Liver (tissue), 9 donors: ENCODE measurements around the gene CUBN. TPM values are rescaled to one million over a fixed set of nuclear protein-coding genes. Genes with fewer than 3 reads are reported as not detected.

ENCODE experiments used
- DNase-seq: peaks from one replicate; pipeline ENCODE4 v3.0.0-alpha.2; 2017; ENCODE audit warnings: low spot score
- H3K27ac ChIP-seq, 2 donors: one replicate each; pipeline ENCODE4 v1.7.0; 2013; ENCODE audit warnings: inconsistent platforms in 2 of 2, low read length in 2 of 2, control low read depth in 1 of 2, low read depth in 1 of 2, mild to moderate bottlenecking in 1 of 2
- H3K27me3 ChIP-seq, 4 donors: one replicate each; pipeline versions ENCODE4 v1.6.1 to v1.7.0; 2013; ENCODE audit warnings: low read length in 3 of 4, inconsistent platforms in 1 of 4, mild to moderate bottlenecking in 1 of 4, moderate library complexity in 1 of 4; ENCODE audit not compliant: control insufficient read depth in 4 of 4, insufficient read depth in 4 of 4
- H3K36me3 ChIP-seq, 4 donors: one replicate each; pipeline versions ENCODE4 v1.6.1 to v1.7.0; 2013; ENCODE audit warnings: low read length in 3 of 4, mild to moderate bottlenecking in 3 of 4, low read depth in 1 of 4, moderate library complexity in 1 of 4; ENCODE audit not compliant: control insufficient read depth in 4 of 4, insufficient read depth in 3 of 4
- H3K4me1 ChIP-seq, 4 donors: one replicate each; pipeline versions ENCODE4 v1.6.1 to v1.7.0; 2013; ENCODE audit warnings: low read length in 3 of 4, mild to moderate bottlenecking in 3 of 4, moderate library complexity in 1 of 4; ENCODE audit not compliant: control insufficient read depth in 4 of 4, insufficient read depth in 4 of 4
- H3K4me3 ChIP-seq, 3 donors: one replicate each; pipeline versions ENCODE4 v1.6.1 to v1.7.0; 2013; ENCODE audit warnings: low read length in 3 of 3, control low read depth in 1 of 3, low read depth in 1 of 3, mild to moderate bottlenecking in 1 of 3
- H3K9ac ChIP-seq, 2 donors: one replicate each; pipeline ENCODE4 v1.7.0; 2013; ENCODE audit warnings: low read length in 2 of 2, mild to moderate bottlenecking in 2 of 2, moderate library complexity in 2 of 2, control low read depth in 1 of 2, low read depth in 1 of 2
- H3K9me3 ChIP-seq, 4 donors: one replicate each; pipeline versions ENCODE4 v1.6.1 to v1.7.0; 2013; ENCODE audit warnings: low read length in 3 of 4; ENCODE audit not compliant: control insufficient read depth in 4 of 4
- ATF3 ChIP-seq: IDR thresholded peaks from 2 replicates; pipeline ENCODE4 v1.6.1; 2016; ENCODE audit warnings: antibody characterized with exemption
- EGR1 ChIP-seq, 2 donors: IDR thresholded peaks; 2 replicates each; pipeline ENCODE4 v1.6.1; 2016 to 2018; ENCODE audit warnings: antibody characterized with exemption in 2 of 2, low read depth in 2 of 2
- FOXA1 ChIP-seq: IDR thresholded peaks from 2 replicates; pipeline ENCODE4 v1.6.1; 2016; ENCODE audit warnings: antibody characterized with exemption
- FOXA2 ChIP-seq: IDR thresholded peaks from 2 replicates; pipeline ENCODE4 v1.6.1; 2016; ENCODE audit warnings: antibody characterized with exemption
- GABPA ChIP-seq, 2 donors: IDR thresholded peaks in 1 of 2; conservative IDR thresholded peaks in 1 of 2; 2 replicates each; pipeline ENCODE4 v1.6.1; 2016; ENCODE audit warnings: antibody characterized with exemption in 2 of 2, mild to moderate bottlenecking in 1 of 2, moderate library complexity in 1 of 2
- JUND ChIP-seq, 2 donors: IDR thresholded peaks; 2 replicates each; pipeline ENCODE4 v1.6.1; 2016; ENCODE audit warnings: antibody characterized with exemption in 2 of 2
- RAD21 ChIP-seq, 2 donors: IDR thresholded peaks; 2 replicates each; pipeline ENCODE4 v1.6.1; 2016; ENCODE audit warnings: antibody characterized with exemption in 2 of 2, mild to moderate bottlenecking in 2 of 2
- REST ChIP-seq: IDR thresholded peaks from 2 replicates; pipeline ENCODE4 v1.6.1; 2016; ENCODE audit warnings: antibody characterized with exemption, mild to moderate bottlenecking
- RXRA ChIP-seq, 2 donors: IDR thresholded peaks; 2 replicates each; pipeline ENCODE4 v1.6.1; 2017 to 2018; ENCODE audit warnings: antibody characterized with exemption in 2 of 2, mild to moderate bottlenecking in 1 of 2
- SP1 ChIP-seq: IDR thresholded peaks from 2 replicates; pipeline ENCODE4 v1.6.1; 2018; ENCODE audit warnings: antibody characterized with exemption, mild to moderate bottlenecking
- TAF1 ChIP-seq: conservative IDR thresholded peaks from 2 replicates; pipeline ENCODE4 v1.6.1; 2016; ENCODE audit warnings: antibody characterized with exemption, mild to moderate bottlenecking
- YY1 ChIP-seq: IDR thresholded peaks from 2 replicates; pipeline ENCODE4 v1.6.1; 2016; ENCODE audit warnings: antibody characterized with exemption, mild to moderate bottlenecking
- WGBS: extraction: QIAGEN DNeasy Blood & Tissue Kit; methylation state at CpG from one replicate; pipeline ENCODE4 v1.1.7; 2013; 5-methylcytosine and 5-hydroxymethylcytosine counted together
- polyA plus RNA-seq, 2 donors: library from polyadenylated mRNA; stranded (reverse) in 1 of 2; unstranded in 1 of 2; fragments of 200-250 nt in 1 of 2; fragments of >200 nt in 1 of 2; fragmentation: Nextera tagmentation in 1 of 2; extraction: Ambion mirVana in 1 of 2; gene quantifications; one replicate each; pipeline versions ENCODE4 v1.2.1 to v1.2.3, GENCODE V29; 2013 to 2015
- total RNA-seq, 2 donors: library from RNA; depleted of rRNA; stranded (reverse); fragments of >200 nt; gene quantifications; one replicate each; pipeline ENCODE4 v1.2.3, GENCODE V29; 2014
- TF ChIP-seq, protein P1 (sequence below): fragments of 150-350 bp; IDR thresholded peaks from 2 replicates; pipeline ENCODE4 v1.5.1; 2017; ENCODE audit warnings: improper control_type of control experiment, low read depth, low read length; ENCODE audit not compliant: missing input control
- TF ChIP-seq, protein P2 (sequence below): IDR thresholded peaks from 2 replicates; pipeline ENCODE4 v1.6.1; 2016; ENCODE audit warnings: antibody characterized with exemption
- TF ChIP-seq, protein P3 (sequence below): IDR thresholded peaks from 2 replicates; pipeline ENCODE4 v1.6.1; 2016; ENCODE audit warnings: antibody characterized with exemption
- donor health status: healthy.
- donor health status: healthy.
- donor health status: healthy.
- donor health status: healthy.
- donor health status: healthy.

Gene CUBN
- total and polyA plus RNA-seq, 4 donors, result 0.01 to 0.67 (median 0.30) TPM

DNA sequence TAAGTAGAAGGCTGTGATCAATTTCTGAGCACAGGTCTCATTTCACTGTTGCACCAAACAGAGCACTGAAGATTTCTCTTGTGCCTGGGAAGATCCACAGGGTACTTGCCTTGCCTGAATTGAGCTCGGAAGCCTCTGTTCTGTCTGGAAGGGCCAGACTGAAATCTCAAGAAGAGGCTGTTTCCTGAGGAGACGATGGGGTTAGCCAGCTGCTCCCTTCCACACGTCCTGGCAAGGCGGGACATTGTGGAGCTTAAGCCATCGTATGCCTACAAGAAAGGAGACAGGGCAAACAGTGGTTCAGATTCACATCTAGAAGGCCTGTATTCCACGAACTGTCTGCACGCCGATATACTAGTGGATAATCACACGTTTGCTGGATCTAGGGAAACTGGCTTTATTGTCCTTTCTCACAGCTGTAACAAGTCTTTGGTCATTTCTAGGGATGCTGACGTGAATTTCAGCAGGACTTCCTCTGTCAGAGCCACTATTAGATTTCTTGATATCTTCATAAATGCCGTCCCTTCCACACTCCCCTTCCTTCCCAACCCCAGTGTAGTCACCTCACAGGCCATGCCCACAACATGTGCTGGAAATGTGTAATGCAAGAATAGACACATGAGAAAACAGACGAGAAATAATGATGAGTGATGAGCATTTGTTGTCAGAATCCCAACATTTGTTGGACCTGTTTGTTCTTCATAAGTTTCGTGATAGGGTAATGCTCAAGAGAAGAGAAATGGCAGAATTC lies 175.2 kb downstream of the CUBN start:
- no peak overlapping the region for H3K4me3 ChIP-seq
- no peak overlapping the region for H3K9ac ChIP-seq
- TF ChIP-seq, protein P1, sequence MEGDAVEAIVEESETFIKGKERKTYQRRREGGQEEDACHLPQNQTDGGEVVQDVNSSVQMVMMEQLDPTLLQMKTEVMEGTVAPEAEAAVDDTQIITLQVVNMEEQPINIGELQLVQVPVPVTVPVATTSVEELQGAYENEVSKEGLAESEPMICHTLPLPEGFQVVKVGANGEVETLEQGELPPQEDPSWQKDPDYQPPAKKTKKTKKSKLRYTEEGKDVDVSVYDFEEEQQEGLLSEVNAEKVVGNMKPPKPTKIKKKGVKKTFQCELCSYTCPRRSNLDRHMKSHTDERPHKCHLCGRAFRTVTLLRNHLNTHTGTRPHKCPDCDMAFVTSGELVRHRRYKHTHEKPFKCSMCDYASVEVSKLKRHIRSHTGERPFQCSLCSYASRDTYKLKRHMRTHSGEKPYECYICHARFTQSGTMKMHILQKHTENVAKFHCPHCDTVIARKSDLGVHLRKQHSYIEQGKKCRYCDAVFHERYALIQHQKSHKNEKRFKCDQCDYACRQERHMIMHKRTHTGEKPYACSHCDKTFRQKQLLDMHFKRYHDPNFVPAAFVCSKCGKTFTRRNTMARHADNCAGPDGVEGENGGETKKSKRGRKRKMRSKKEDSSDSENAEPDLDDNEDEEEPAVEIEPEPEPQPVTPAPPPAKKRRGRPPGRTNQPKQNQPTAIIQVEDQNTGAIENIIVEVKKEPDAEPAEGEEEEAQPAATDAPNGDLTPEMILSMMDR, result no peak
- TF ChIP-seq TAF1 (no peak), YY1 (no peak)
- H3K27ac ChIP-seq, result no peak overlapping the region
- H3K27me3 ChIP-seq, result no peaks in the 10 kb centered on the region
- 76% methylated on average over 13 of the region's 13 CpGs for WGBS
- H3K36me3 ChIP-seq, result no peaks in the 10 kb centered on the region
- no peaks in the 10 kb centered on the region for H3K9me3 ChIP-seq
- peaks cover 0 to 5% (median 0%) of the 10 kb centered on the region in 4 donors for H3K4me1 ChIP-seq
- DNase-seq, result no peak

DNA sequence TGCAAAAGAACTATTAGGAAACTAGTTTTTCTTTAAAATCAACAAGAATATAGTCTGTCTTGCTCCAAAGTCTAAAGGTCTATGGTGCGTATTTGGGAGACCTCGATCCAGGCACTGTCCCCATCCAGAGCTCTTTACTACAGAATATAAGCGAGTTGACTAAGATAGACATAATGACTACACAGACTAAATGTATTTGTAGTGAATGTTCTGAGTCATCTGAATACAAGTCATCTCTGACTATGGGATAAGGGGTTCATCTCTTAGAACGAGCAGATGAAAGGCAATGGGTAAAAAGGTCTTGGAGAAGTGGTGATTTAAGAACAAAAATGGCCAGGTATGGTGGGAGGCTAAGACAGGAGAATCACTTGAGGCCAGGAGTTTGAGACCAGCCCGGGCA lies 176.3 kb downstream of the CUBN start:
- no peaks in the 10 kb centered on the region for H3K27me3 ChIP-seq
- H3K36me3 ChIP-seq, result no peaks in the 10 kb centered on the region
- H3K27ac ChIP-seq, result no peak overlapping the region
- H3K4me3 ChIP-seq, result no peak overlapping the region
- TF ChIP-seq SP1 (no peak), RAD21 (IDR thresholded peaks at IDR 0.05) (no peak), FOXA1 (no peak), TAF1 (no peak)
- DNase-seq, result no peak
- H3K4me1 ChIP-seq, result peaks cover 0 to 5% (median 0%) of the 10 kb centered on the region in 4 donors
- H3K9ac ChIP-seq, result no peak overlapping the region
- 72% methylated on average over 5 of the region's 5 CpGs for WGBS
- H3K9me3 ChIP-seq, result no peaks in the 10 kb centered on the region

DNA sequence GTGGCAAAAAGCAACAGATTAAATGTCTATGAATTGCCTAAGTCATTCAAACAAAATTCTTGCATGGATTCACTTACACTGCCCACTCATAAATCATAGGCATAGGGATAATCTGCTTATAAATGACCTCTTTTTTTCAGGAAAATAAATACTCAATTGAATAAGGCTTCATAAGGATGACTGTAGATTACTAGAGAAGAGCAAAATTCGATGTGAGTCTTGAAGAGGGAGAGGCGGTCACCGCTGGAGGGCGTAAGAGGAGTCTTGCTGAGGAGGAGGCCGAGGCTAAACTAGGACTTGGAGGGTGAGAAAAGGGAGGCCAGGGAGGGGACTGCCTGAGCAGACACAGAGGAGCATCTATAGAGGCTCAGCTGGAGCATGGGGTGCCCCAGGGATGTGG lies 177.0 kb downstream of the CUBN start:
- H3K36me3 ChIP-seq, result no peaks in the 10 kb centered on the region
- no peaks in the 10 kb centered on the region for H3K27me3 ChIP-seq
- WGBS, result 87% methylated on average over 5 of the region's 5 CpGs
- no peak overlapping the region for H3K27ac ChIP-seq
- peaks cover 0 to 5% (median 0%) of the 10 kb centered on the region in 4 donors for H3K4me1 ChIP-seq
- H3K9ac ChIP-seq, result no peak overlapping the region
- no peak overlapping the region for H3K4me3 ChIP-seq
- DNase-seq, result no peak
- TF ChIP-seq TAF1, result no peak
- TF ChIP-seq, protein P2, sequence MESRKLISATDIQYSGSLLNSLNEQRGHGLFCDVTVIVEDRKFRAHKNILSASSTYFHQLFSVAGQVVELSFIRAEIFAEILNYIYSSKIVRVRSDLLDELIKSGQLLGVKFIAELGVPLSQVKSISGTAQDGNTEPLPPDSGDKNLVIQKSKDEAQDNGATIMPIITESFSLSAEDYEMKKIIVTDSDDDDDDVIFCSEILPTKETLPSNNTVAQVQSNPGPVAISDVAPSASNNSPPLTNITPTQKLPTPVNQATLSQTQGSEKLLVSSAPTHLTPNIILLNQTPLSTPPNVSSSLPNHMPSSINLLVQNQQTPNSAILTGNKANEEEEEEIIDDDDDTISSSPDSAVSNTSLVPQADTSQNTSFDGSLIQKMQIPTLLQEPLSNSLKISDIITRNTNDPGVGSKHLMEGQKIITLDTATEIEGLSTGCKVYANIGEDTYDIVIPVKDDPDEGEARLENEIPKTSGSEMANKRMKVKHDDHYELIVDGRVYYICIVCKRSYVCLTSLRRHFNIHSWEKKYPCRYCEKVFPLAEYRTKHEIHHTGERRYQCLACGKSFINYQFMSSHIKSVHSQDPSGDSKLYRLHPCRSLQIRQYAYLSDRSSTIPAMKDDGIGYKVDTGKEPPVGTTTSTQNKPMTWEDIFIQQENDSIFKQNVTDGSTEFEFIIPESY, result no peak
- no peak for TF ChIP-seq FOXA1
- no peak for TF ChIP-seq RAD21 (IDR thresholded peaks at IDR 0.05)
- TF ChIP-seq ATF3, result no peak
- TF ChIP-seq, protein P1, result no peak
- TF ChIP-seq, protein P3, sequence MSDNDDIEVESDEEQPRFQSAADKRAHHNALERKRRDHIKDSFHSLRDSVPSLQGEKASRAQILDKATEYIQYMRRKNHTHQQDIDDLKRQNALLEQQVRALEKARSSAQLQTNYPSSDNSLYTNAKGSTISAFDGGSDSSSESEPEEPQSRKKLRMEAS, result no peak
- no peak for TF ChIP-seq GABPA (IDR thresholded peaks at IDR 0.05 in 1 of 2, conservative IDR thresholded peaks at IDR 0.05 in 1 of 2)
- no peak for TF ChIP-seq RXRA (IDR thresholded peaks at IDR 0.05)
- TF ChIP-seq EGR1 (IDR thresholded peaks at IDR 0.05; ENCODE audit: low read depth in 2 of 2), result no peak
- TF ChIP-seq REST, result no peak
- no peak for TF ChIP-seq JUND (IDR thresholded peaks at IDR 0.05)
- no peak for TF ChIP-seq FOXA2
- H3K9me3 ChIP-seq, result no peaks in the 10 kb centered on the region
